ENCODE results near the gene TYW1.
A peak's percentile ranks its signal among the peaks of the same experiment; 100 is the strongest.
"Not testable (repeated sequence)": the region's sequence is repeated elsewhere in the genome, so short reads cannot be mapped to it uniquely, and the experiment has no call there.

TYW1 gene

DNA sequence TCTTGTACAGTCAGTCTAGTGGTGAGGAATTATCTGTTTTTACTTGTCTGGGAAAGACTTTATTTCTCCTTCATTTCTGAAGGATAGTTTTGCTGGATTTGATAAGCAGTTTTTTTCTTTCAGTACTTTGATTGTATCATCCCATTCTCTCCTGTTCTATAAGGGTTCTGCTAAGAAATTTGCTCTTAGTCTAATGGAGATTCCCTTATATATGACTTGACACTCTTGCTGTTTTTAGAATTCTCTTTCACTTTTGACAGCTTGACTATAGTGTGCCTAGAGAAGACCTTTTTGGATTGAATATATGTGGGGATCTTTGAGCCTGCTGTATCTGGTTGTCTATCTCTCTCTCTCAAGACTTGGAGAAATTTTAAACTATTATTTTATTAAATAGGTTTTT, 157.7 kb downstream of the TYW1 start:
- H2AK5ac ChIP-seq (ENCODE audit: low read length, severe bottlenecking); H4K8ac ChIP-seq (ENCODE audit: low read length); H4K91ac ChIP-seq (ENCODE audit: low read length); H3K4me3 ChIP-seq (ENCODE audit: insufficient read depth in 1 of 2, low read depth in 1 of 2, low read length in 2 of 2); H3K4me1 ChIP-seq (ENCODE audit: control insufficient read depth, insufficient read depth, low read depth, low read length); H3K4ac ChIP-seq (ENCODE audit: low read depth in 1 of 2, low read length in 2 of 2); H2BK5ac ChIP-seq (ENCODE audit: low read depth, low read length, poor library complexity, severe bottlenecking); H3K9ac ChIP-seq (ENCODE audit: low read length); H2BK12ac ChIP-seq (ENCODE audit: low read length in 2 of 2); H2BK15ac ChIP-seq (ENCODE audit: low read depth, poor library complexity, severe bottlenecking); H3K18ac ChIP-seq (ENCODE audit: low read depth in 1 of 2, low read length in 2 of 2); DNase-seq; H3K27ac ChIP-seq (ENCODE audit: low read length, poor library complexity, severe bottlenecking); H3K4me2 ChIP-seq (ENCODE audit: low read length, poor library complexity, severe bottlenecking); H3K79me1 ChIP-seq (replicated peaks; ENCODE audit: low read length, poor library complexity, severe bottlenecking); H3K36me3 ChIP-seq (ENCODE audit: control insufficient read depth in 1 of 2, insufficient read depth in 2 of 2, low read depth in 1 of 2, low read length in 2 of 2); H2BK120ac ChIP-seq (ENCODE audit: low read depth, low read length); H3K23ac ChIP-seq (ENCODE audit: low read length in 2 of 2); H3K9me3 ChIP-seq (ENCODE audit: control insufficient read depth, low read length); H3K27me3 ChIP-seq (ENCODE audit: control insufficient read depth in 1 of 2, insufficient read depth in 1 of 2, low read length in 2 of 2); H2AFZ ChIP-seq (ENCODE audit: low read depth, low read length); H3K14ac ChIP-seq (ENCODE audit: low read length in 2 of 2): not testable (repeated sequence)

- H3K18ac ChIP-seq (ENCODE audit: low read depth in 1 of 2, low read length in 2 of 2); H3K9me3 ChIP-seq (ENCODE audit: control insufficient read depth, low read length); H4K8ac ChIP-seq (ENCODE audit: low read length); H4K91ac ChIP-seq (ENCODE audit: low read length); H2AK5ac ChIP-seq (ENCODE audit: low read length, severe bottlenecking); H3K36me3 ChIP-seq (ENCODE audit: control insufficient read depth in 1 of 2, insufficient read depth in 2 of 2, low read depth in 1 of 2, low read length in 2 of 2); H2BK5ac ChIP-seq (ENCODE audit: low read depth, low read length, poor library complexity, severe bottlenecking); H3K27me3 ChIP-seq (ENCODE audit: control insufficient read depth in 1 of 2, insufficient read depth in 1 of 2, low read length in 2 of 2); H3K79me1 ChIP-seq (replicated peaks; ENCODE audit: low read length, poor library complexity, severe bottlenecking); H2AFZ ChIP-seq (ENCODE audit: low read depth, low read length); H3K27ac ChIP-seq (ENCODE audit: low read length, poor library complexity, severe bottlenecking); H2BK120ac ChIP-seq (ENCODE audit: low read depth, low read length); H3K4me1 ChIP-seq (ENCODE audit: control insufficient read depth, insufficient read depth, low read depth, low read length); DNase-seq; H2BK12ac ChIP-seq (ENCODE audit: low read length in 2 of 2); H3K4me2 ChIP-seq (ENCODE audit: low read length, poor library complexity, severe bottlenecking); H3K4ac ChIP-seq (ENCODE audit: low read depth in 1 of 2, low read length in 2 of 2); H3K9ac ChIP-seq (ENCODE audit: low read length); H3K23ac ChIP-seq (ENCODE audit: low read length in 2 of 2); H2BK15ac ChIP-seq (ENCODE audit: low read depth, poor library complexity, severe bottlenecking); H3K4me3 ChIP-seq (ENCODE audit: insufficient read depth in 1 of 2, low read depth in 1 of 2, low read length in 2 of 2): not testable (repeated sequence)
- H3K14ac ChIP-seq (ENCODE audit: low read length in 2 of 2), result peak overlapping the region in 1 of 2 experiments; percentile 8
- 97% methylated on average over 7 of the region's 7 CpGs for whole genome bisulfite sequencing
Measured at GRCh38 chr7:67156064-67156463, 159.4 kb downstream of the TYW1 start.

- whole genome bisulfite sequencing, result 83% methylated on average over 3 of the region's 5 CpGs
- H2BK5ac ChIP-seq (ENCODE audit: low read depth, low read length, poor library complexity, severe bottlenecking), result not testable (repeated sequence)
Measured at GRCh38 chr7:67163285-67163684, 166.7 kb downstream of the TYW1 start.

GRCh38 chr7:67171151-67171550, 174.5 kb downstream of the TYW1 start:
- H3K36me3 ChIP-seq (ENCODE audit: control insufficient read depth in 1 of 2, insufficient read depth in 2 of 2, low read depth in 1 of 2, low read length in 2 of 2); DNase-seq; H2AFZ ChIP-seq (ENCODE audit: low read depth, low read length); H2BK120ac ChIP-seq (ENCODE audit: low read depth, low read length); H3K4ac ChIP-seq (ENCODE audit: low read depth in 1 of 2, low read length in 2 of 2); H3K4me2 ChIP-seq (ENCODE audit: low read length, poor library complexity, severe bottlenecking); H3K14ac ChIP-seq (ENCODE audit: low read length in 2 of 2); H3K27me3 ChIP-seq (ENCODE audit: control insufficient read depth in 1 of 2, insufficient read depth in 1 of 2, low read length in 2 of 2); H3K18ac ChIP-seq (ENCODE audit: low read depth in 1 of 2, low read length in 2 of 2); H4K91ac ChIP-seq (ENCODE audit: low read length); H4K8ac ChIP-seq (ENCODE audit: low read length); H3K23ac ChIP-seq (ENCODE audit: low read length in 2 of 2); H3K4me3 ChIP-seq (ENCODE audit: insufficient read depth in 1 of 2, low read depth in 1 of 2, low read length in 2 of 2); H3K27ac ChIP-seq (ENCODE audit: low read length, poor library complexity, severe bottlenecking); H3K9me3 ChIP-seq (ENCODE audit: control insufficient read depth, low read length); H2BK5ac ChIP-seq (ENCODE audit: low read depth, low read length, poor library complexity, severe bottlenecking); H2AK5ac ChIP-seq (ENCODE audit: low read length, severe bottlenecking); H3K4me1 ChIP-seq (ENCODE audit: control insufficient read depth, insufficient read depth, low read depth, low read length); H3K79me1 ChIP-seq (replicated peaks; ENCODE audit: low read length, poor library complexity, severe bottlenecking); H3K9ac ChIP-seq (ENCODE audit: low read length); H2BK12ac ChIP-seq (ENCODE audit: low read length in 2 of 2); H2BK15ac ChIP-seq (ENCODE audit: low read depth, poor library complexity, severe bottlenecking): not testable (repeated sequence)
- WGBS, result 100% methylated on average over 1 of the region's 3 CpGs

More at GRCh38 chr7:67163285-67163684, 166.7 kb downstream of the TYW1 start:
- not testable (repeated sequence) for H2BK120ac ChIP-seq (ENCODE audit: low read depth, low read length); H3K4ac ChIP-seq (ENCODE audit: low read depth in 1 of 2, low read length in 2 of 2); H3K36me3 ChIP-seq (ENCODE audit: control insufficient read depth in 1 of 2, insufficient read depth in 2 of 2, low read depth in 1 of 2, low read length in 2 of 2); H2AFZ ChIP-seq (ENCODE audit: low read depth, low read length); H3K4me3 ChIP-seq (ENCODE audit: insufficient read depth in 1 of 2, low read depth in 1 of 2, low read length in 2 of 2); H4K8ac ChIP-seq (ENCODE audit: low read length); H4K91ac ChIP-seq (ENCODE audit: low read length); H3K9me3 ChIP-seq (ENCODE audit: control insufficient read depth, low read length); H3K4me1 ChIP-seq (ENCODE audit: control insufficient read depth, insufficient read depth, low read depth, low read length); H3K18ac ChIP-seq (ENCODE audit: low read depth in 1 of 2, low read length in 2 of 2); H2AK5ac ChIP-seq (ENCODE audit: low read length, severe bottlenecking); H3K14ac ChIP-seq (ENCODE audit: low read length in 2 of 2); H2BK12ac ChIP-seq (ENCODE audit: low read length in 2 of 2); H3K27me3 ChIP-seq (ENCODE audit: control insufficient read depth in 1 of 2, insufficient read depth in 1 of 2, low read length in 2 of 2); H3K9ac ChIP-seq (ENCODE audit: low read length); H3K79me1 ChIP-seq (replicated peaks; ENCODE audit: low read length, poor library complexity, severe bottlenecking); H3K23ac ChIP-seq (ENCODE audit: low read length in 2 of 2); H3K27ac ChIP-seq (ENCODE audit: low read length, poor library complexity, severe bottlenecking); H2BK15ac ChIP-seq (ENCODE audit: low read depth, poor library complexity, severe bottlenecking); H3K4me2 ChIP-seq (ENCODE audit: low read length, poor library complexity, severe bottlenecking)
- DNase-seq, result peak; percentile 19
